ENCODE data around the gene DOCK1. TPM values are rescaled to one million over a fixed set of nuclear protein-coding genes. Genes with fewer than 3 reads are reported as not detected.

DOCK1 gene
- total RNA-seq, 2 donors from 2014 or later, result 72.4 to 89.3 TPM

DNA sequence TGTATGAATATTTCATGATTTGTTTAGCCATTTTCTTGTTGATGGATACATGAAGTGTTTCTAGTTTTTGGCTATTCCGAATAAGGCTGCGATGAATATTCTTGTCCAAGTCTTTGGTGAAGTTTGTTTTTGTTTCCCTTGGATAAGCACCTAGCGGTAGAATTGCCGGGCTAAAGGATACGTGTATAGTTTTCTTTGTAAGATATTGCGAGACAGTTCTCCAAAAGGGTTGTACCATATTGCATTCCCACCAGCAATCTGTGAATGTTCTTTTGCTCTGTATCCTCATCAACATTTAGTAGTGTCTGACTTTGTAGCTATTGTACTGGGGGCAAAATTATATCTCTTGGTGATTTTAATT is 142.6 kb downstream of the DOCK1 start:
- no peaks in the 10 kb centered on the region for H3K4me1 Mint-ChIP-seq

DNA sequence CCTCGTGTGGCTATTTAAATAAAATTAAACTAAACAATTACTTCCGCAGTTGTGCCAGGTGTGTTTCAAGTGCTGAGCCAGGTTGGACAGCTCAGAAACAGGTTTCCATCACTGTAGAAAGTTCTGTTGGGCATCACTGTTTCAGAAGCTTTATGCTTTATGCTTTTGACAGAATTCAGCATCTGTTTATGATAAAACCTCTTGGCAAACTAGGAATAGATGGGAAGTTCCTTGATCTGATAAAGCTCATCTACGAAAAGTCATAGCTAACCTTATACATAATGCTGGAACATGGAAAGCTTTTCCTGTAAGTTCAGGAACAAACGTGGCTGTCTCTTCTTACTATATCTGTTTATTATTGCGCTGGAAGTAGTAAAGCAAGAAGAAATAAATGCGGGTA is 143.4 kb downstream of the DOCK1 start:
- no peak overlapping the region for H3K27ac ChIP-seq (ENCODE audit: low read depth, low read length)
- no peak for DNase-seq
- WGBS, 2 experiments (ENCODE audit: insufficient coverage in 1 of 2, insufficient read length in 1 of 2), result 96 to 100% methylated on average over 3 to 6 of the region's 6 CpGs
- TF ChIP-seq, protein P1, sequence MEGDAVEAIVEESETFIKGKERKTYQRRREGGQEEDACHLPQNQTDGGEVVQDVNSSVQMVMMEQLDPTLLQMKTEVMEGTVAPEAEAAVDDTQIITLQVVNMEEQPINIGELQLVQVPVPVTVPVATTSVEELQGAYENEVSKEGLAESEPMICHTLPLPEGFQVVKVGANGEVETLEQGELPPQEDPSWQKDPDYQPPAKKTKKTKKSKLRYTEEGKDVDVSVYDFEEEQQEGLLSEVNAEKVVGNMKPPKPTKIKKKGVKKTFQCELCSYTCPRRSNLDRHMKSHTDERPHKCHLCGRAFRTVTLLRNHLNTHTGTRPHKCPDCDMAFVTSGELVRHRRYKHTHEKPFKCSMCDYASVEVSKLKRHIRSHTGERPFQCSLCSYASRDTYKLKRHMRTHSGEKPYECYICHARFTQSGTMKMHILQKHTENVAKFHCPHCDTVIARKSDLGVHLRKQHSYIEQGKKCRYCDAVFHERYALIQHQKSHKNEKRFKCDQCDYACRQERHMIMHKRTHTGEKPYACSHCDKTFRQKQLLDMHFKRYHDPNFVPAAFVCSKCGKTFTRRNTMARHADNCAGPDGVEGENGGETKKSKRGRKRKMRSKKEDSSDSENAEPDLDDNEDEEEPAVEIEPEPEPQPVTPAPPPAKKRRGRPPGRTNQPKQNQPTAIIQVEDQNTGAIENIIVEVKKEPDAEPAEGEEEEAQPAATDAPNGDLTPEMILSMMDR (conservative IDR thresholded peaks at IDR 0.05), result no peak
- Mint-ChIP-seq H3K4me1 (no peaks in the 10 kb centered on the region), H3K36me3 (ENCODE audit: low read depth) (peaks cover 40% of the 10 kb centered on the region), H3K27me3 (ENCODE audit: insufficient read depth) (no peaks in the 10 kb centered on the region), H3K4me3 (no peak overlapping the region), H3K27ac (no peak overlapping the region), H3K9me3 (no peaks in the 10 kb centered on the region)
- H3K36me3 ChIP-seq (ENCODE audit: control insufficient read depth, insufficient read depth, low read length), result peaks cover 28% of the 10 kb centered on the region
- H3K9me3 ChIP-seq (ENCODE audit: control insufficient read depth, low read length), result no peaks in the 10 kb centered on the region
- no peak overlapping the region for H3K4me3 ChIP-seq (ENCODE audit: low read length)
- no peaks in the 10 kb centered on the region for H3K4me1 ChIP-seq (ENCODE audit: control insufficient read depth, insufficient read depth, low read length)
- H3K9ac ChIP-seq (ENCODE audit: extremely low read depth, low read length, poor library complexity, severe bottlenecking), result no peak overlapping the region
- H3K27me3 ChIP-seq (ENCODE audit: control insufficient read depth, insufficient read depth, low read length, poor library complexity, severe bottlenecking), result no peaks in the 10 kb centered on the region

More for the DNA sequence above, 142.6 kb downstream of the DOCK1 start:
- Histone ChIP-seq H3K27me3 (ENCODE audit: control insufficient read depth, insufficient read depth, low read length, poor library complexity, severe bottlenecking) (no peaks in the 10 kb centered on the region), H3K9me3 (ENCODE audit: control insufficient read depth, low read length) (no peaks in the 10 kb centered on the region), H3K9ac (ENCODE audit: extremely low read depth, low read length, poor library complexity, severe bottlenecking) (no peak overlapping the region), H3K4me3 (ENCODE audit: low read length) (no peak overlapping the region), H3K27ac (ENCODE audit: low read depth, low read length) (no peak overlapping the region), H3K36me3 (ENCODE audit: control insufficient read depth, insufficient read depth, low read length) (peaks cover 28% of the 10 kb centered on the region), H3K4me1 (ENCODE audit: control insufficient read depth, insufficient read depth, low read length) (no peaks in the 10 kb centered on the region)
- peaks cover 40% of the 10 kb centered on the region for H3K36me3 Mint-ChIP-seq (ENCODE audit: low read depth)
- no peak overlapping the region for H3K4me3 Mint-ChIP-seq
- TF ChIP-seq, protein P1 (conservative IDR thresholded peaks at IDR 0.05), result no peak
- no peak for DNase-seq
- WGBS, 2 experiments (ENCODE audit: insufficient coverage in 1 of 2, insufficient read length in 1 of 2), result 91 to 95% methylated on average over 5 to 6 of the region's 6 CpGs
- no peaks in the 10 kb centered on the region for H3K9me3 Mint-ChIP-seq
- no peak overlapping the region for H3K27ac Mint-ChIP-seq
- no peaks in the 10 kb centered on the region for H3K27me3 Mint-ChIP-seq (ENCODE audit: insufficient read depth)

DNA sequence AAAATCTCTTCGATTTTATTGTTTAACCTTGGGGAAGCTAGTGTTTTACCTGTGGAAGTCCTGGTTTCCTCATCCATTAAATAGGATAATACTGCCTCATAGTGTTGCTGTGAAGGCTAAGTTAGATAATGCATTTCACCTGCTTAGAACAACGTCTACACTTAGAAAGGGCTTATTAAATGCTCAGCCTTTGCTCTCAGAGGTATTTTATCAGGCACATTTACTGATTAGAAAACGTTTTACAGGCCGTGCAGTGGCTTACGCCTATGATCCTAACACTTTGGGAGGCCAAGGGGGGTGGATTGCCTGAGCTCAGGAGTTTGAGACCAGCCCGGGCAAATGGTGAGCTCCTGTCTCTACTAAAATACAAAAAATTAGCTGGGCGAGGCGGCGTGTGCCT is 146.8 kb downstream of the DOCK1 start:
- Histone ChIP-seq H3K27ac (ENCODE audit: low read depth, low read length) (no peak overlapping the region), H3K4me3 (ENCODE audit: low read length) (no peak overlapping the region), H3K27me3 (ENCODE audit: control insufficient read depth, insufficient read depth, low read length, poor library complexity, severe bottlenecking) (no peaks in the 10 kb centered on the region), H3K9me3 (ENCODE audit: control insufficient read depth, low read length) (peaks cover 1% of the 10 kb centered on the region), H3K36me3 (ENCODE audit: control insufficient read depth, insufficient read depth, low read length) (peaks cover 34% of the 10 kb centered on the region), H3K4me1 (ENCODE audit: control insufficient read depth, insufficient read depth, low read length) (no peaks in the 10 kb centered on the region), H3K9ac (ENCODE audit: extremely low read depth, low read length, poor library complexity, severe bottlenecking) (no peak overlapping the region)
- 89 to 95% methylated on average over 7 to 9 of the region's 9 CpGs for WGBS, 2 experiments (ENCODE audit: insufficient coverage in 1 of 2, insufficient read length in 1 of 2)
- DNase-seq, result no peak
- Mint-ChIP-seq H3K27me3 (ENCODE audit: insufficient read depth) (no peaks in the 10 kb centered on the region), H3K4me1 (peaks cover 6% of the 10 kb centered on the region), H3K4me3 (no peak overlapping the region), H3K36me3 (ENCODE audit: low read depth) (peaks cover 42% of the 10 kb centered on the region), H3K9me3 (no peaks in the 10 kb centered on the region), H3K27ac (no peak overlapping the region)
- TF ChIP-seq, protein P1 (conservative IDR thresholded peaks at IDR 0.05), result no peak

All from endodermal cell (in vitro differentiated cells).